ENCODE data around the gene IRS1.

DNA sequence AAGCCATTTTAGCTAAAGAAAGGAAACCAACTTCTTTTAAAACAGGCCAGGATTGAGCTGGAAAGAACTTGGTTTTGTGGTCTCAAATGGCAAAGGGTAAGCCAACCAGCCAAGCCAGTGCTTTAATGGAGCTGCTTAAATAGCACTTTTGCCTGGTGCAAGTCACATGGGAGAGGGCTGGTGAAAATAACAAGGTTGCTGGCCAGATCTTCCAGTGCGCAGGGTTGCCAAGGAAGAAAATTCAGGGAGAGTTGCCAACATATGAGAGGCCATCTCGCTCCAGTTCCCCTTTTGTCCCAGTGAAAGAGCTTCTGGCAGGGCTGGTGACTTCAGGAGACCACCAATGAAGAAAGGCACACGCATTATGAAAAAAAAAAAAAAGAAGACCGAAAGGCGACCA lies 57.3 kb downstream of the IRS1 start:
- TF ChIP-seq, protein P1, sequence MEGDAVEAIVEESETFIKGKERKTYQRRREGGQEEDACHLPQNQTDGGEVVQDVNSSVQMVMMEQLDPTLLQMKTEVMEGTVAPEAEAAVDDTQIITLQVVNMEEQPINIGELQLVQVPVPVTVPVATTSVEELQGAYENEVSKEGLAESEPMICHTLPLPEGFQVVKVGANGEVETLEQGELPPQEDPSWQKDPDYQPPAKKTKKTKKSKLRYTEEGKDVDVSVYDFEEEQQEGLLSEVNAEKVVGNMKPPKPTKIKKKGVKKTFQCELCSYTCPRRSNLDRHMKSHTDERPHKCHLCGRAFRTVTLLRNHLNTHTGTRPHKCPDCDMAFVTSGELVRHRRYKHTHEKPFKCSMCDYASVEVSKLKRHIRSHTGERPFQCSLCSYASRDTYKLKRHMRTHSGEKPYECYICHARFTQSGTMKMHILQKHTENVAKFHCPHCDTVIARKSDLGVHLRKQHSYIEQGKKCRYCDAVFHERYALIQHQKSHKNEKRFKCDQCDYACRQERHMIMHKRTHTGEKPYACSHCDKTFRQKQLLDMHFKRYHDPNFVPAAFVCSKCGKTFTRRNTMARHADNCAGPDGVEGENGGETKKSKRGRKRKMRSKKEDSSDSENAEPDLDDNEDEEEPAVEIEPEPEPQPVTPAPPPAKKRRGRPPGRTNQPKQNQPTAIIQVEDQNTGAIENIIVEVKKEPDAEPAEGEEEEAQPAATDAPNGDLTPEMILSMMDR (conservative IDR thresholded peaks at IDR 0.05), result no peak
- no peak for TF ChIP-seq ZFX (IDR thresholded peaks at IDR 0.05)

All from C4-2B (cell line).